Natural killer cell treated with Interleukin-12 subunit alpha and Interleukin-12 subunit beta and Interleukin-15 and Interleukin-18, amount 100 ng/mL, for 72 hours (primary cell): Measurements from ENCODE around the gene LIPG. TPM values are rescaled to one million over a fixed set of nuclear protein-coding genes. Genes with fewer than 3 reads are reported as not detected.

Experiments used
- ATAC-seq, 2 donors: fragments of 150-1000 bp; cut with Tn5 transposase in 1 of 2; sonication (Bioruptor Pico), chemical (Tn5 transposase) in 1 of 2; 2 replicates each; pipeline ENCODE4 v1.10.0; 2021
- DNase-seq: peaks from one replicate; pipeline ENCODE4 v3.0.0; 2022; ENCODE audit warnings: low spot score
- H3K27ac Mint-ChIP-seq, 2 donors: 1 replicate in 1 of 2; 2 replicates in 1 of 2; pipeline ENCODE4 v1.8.0; 2022; ENCODE audit warnings: mixed read lengths in 2 of 2, mild to moderate bottlenecking in 1 of 2, moderate library complexity in 1 of 2
- H3K27me3 Mint-ChIP-seq, 2 donors: 1 replicate in 1 of 2; 2 replicates in 1 of 2; pipeline ENCODE4 v1.8.0; 2022; ENCODE audit warnings: mixed read lengths in 2 of 2
- H3K36me3 Mint-ChIP-seq: one replicate; pipeline ENCODE4 v1.8.0; 2022; ENCODE audit warnings: mixed read lengths
- H3K4me1 Mint-ChIP-seq, 2 donors: 1 replicate in 1 of 2; 2 replicates in 1 of 2; pipeline ENCODE4 v1.8.0; 2022; ENCODE audit warnings: low read depth in 2 of 2, mixed read lengths in 2 of 2, mild to moderate bottlenecking in 1 of 2
- H3K4me3 Mint-ChIP-seq: one replicate; pipeline ENCODE4 v1.8.0; 2022; ENCODE audit warnings: mixed read lengths
- H3K9me3 Mint-ChIP-seq: 2 replicates; pipeline ENCODE4 v1.8.0; 2022; ENCODE audit warnings: mixed read lengths
- total RNA-seq, 2 donors: library from RNA; stranded (reverse); gene quantifications; one replicate each; pipeline ENCODE4 v1.2.3, GENCODE V29; 2022

Gene LIPG
- total RNA-seq, 2 donors from 2014 or later = 0.19 TPM; not detected in 1

DNA sequence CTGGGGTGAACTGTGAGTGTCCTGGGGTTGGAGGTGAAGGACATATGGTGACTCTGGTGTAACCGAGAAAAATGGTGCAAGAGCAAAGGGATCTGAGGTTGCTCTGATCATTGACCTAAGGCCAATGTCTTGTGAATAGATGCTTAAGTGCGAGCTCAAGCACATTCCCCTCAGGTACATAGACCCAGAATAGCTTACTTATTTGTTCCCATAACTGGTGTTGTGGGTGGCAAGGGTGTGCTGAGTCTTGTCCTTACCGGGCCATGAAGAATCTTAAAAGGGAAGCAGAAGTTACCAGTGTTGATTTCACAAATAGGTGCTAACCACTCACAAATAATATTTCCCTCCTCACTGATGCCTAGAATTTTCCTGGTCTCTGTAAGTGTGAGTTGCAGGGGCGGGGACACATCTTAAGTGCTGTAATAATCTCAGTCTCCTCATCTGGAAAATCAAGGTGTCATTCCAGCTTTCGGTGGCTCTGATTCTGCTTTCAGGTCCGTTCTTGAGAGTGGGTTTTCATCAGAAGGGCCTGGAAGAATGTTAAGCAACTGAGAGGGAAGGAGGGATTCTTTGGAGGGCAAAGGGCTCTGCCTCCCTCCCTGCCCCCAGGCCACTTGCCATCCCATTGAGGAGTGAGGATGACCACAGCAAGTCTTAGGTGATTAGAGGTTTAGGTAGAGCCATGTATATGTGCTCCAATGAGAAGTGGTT, 54.9 kb downstream of the LIPG start:
- peaks cover 4 to 5% of the 10 kb centered on the region in 2 donors for H3K4me1 Mint-ChIP-seq
- no peak overlapping the region for H3K4me3 Mint-ChIP-seq
- H3K36me3 Mint-ChIP-seq = no peaks in the 10 kb centered on the region
- peak in 1 of 2 donors; percentile 4 for ATAC-seq
- H3K27ac Mint-ChIP-seq = no peak overlapping the region
- no peaks in the 10 kb centered on the region for H3K9me3 Mint-ChIP-seq
- DNase-seq = no peak
- peaks cover 16 to 17% of the 10 kb centered on the region in 2 donors for H3K27me3 Mint-ChIP-seq

DNA sequence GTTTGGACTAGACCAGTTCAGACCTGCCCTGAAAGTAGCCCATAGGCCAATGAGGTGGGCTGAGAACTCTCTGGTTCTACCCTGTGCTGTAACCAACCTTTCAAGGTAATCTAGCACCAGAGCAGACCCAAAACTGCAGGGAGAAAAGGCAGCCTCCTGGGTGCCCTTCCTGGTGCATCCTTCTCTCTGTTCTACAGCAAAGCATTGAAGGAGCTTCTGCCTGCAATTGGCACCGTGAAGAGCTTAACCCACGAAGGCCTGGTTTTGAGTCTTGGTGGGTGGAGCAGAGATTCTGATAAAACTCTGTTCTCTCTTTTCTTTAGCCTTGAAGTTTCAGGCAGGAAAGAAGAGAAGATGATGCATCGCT, 55.5 kb downstream of the LIPG start:
- Mint-ChIP-seq H3K27ac (no peak overlapping the region), H3K4me3 (no peak overlapping the region), H3K4me1 (peaks cover 4 to 5% of the 10 kb centered on the region in 2 donors), H3K36me3 (no peaks in the 10 kb centered on the region), H3K9me3 (no peaks in the 10 kb centered on the region), H3K27me3 (peaks cover 18 to 20% of the 10 kb centered on the region in 2 donors)
- no peak for ATAC-seq
- DNase-seq = no peak

DNA sequence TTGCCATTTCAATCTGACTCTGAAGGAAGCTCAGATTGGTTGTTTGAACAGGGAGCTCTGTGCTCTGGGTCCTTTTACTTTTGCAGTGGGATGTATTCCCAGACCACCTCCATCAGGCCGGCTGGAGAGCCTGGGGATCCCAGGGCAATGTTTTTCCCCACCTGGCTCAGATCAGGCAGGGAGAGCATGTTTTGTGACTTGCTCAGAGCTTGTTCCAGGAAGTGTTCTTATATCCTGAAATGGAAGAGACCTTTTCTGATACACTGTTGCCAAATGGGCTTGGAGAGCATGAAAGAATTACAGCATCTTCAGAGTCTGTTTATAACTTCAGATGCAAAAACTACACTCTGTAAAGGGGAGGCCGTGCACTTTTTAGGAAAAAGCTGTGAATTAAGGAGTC, 56.0 kb downstream of the LIPG start:
- Mint-ChIP-seq H3K9me3 (no peaks in the 10 kb centered on the region), H3K36me3 (no peaks in the 10 kb centered on the region), H3K27ac (no peak overlapping the region), H3K4me3 (no peak overlapping the region), H3K4me1 (peaks cover 4 to 5% of the 10 kb centered on the region in 2 donors), H3K27me3 (peaks cover 20 to 25% of the 10 kb centered on the region in 2 donors)
- ATAC-seq (no peak), DNase-seq (no peak)

DNA sequence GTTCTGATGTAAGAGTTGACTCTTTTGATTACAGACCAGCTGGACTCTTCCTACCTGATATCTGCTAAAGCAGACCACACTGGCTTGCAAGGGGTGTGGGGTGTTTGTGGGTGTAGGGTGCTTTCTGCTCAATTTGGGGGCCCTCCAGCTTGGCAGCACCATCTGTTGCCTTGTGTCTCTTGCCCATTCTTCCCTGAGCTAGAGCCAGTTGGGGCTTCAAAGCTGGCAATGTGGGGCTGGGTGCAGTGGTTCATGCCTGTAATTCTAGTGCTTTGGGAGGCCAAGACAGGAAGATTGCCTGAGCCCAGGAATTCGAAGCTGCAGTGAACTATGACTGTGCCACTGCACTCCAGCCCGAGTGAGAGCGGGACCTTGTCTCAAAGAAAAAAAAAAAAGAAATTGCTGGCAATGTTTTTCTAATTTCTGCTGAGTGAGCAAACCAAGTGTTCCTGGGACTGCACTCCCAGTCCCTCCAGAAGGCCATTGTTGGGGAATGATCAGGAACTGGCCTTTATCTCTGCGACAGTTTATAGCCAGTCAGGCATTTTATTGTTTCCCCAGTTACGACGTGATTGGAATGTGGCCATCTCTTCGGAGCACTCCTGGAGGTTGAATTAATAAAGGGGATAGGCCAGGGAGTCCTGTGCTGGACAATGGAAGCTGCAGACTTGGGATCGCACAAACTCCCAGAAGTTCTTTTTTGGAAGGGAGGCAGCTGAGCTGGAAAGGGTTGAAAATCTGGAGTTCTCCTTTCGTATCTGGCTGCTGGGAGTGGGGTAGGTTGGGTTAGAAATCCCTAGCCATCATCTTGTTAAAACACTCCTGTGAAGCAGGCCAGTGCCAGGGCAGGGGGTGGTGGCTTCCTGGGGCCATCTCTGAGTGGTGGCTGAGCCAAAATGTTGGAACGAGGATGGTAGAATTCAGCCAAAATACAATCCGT, 57.2 kb downstream of the LIPG start:
- Mint-ChIP-seq H3K27me3 (peaks cover 19 to 22% of the 10 kb centered on the region in 2 donors), H3K27ac (no peak overlapping the region), H3K36me3 (no peaks in the 10 kb centered on the region), H3K9me3 (no peaks in the 10 kb centered on the region), H3K4me3 (no peak overlapping the region), H3K4me1 (peaks cover 4 to 5% of the 10 kb centered on the region in 2 donors)
- DNase-seq (no peak), ATAC-seq (no peak)

DNA sequence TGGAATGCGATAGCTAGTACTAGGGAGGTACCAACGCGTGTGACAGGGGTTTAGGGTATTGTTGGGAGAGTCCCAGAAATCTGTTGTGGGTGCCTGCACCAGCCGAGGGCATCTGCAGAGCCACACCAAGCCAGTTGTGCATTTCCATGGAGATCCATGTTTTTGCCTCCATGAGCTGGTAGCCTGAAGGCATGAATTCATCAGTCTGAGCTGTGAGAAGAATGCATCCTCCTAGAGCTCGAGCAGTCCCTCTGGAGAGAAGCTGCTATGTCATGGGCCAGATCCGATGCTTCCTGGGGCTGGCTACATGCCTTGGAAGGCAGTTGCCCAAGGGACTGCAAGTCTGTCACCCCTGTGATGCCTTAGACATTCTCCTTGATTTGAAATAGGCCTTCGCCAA, 57.9 kb downstream of the LIPG start:
- Mint-ChIP-seq H3K4me1 (peaks cover 4 to 5% of the 10 kb centered on the region in 2 donors), H3K9me3 (no peaks in the 10 kb centered on the region), H3K27ac (no peak overlapping the region), H3K36me3 (no peaks in the 10 kb centered on the region), H3K27me3 (peaks cover 19 to 20% of the 10 kb centered on the region in 2 donors), H3K4me3 (no peak overlapping the region)
- DNase-seq = no peak
- ATAC-seq = no peak

DNA sequence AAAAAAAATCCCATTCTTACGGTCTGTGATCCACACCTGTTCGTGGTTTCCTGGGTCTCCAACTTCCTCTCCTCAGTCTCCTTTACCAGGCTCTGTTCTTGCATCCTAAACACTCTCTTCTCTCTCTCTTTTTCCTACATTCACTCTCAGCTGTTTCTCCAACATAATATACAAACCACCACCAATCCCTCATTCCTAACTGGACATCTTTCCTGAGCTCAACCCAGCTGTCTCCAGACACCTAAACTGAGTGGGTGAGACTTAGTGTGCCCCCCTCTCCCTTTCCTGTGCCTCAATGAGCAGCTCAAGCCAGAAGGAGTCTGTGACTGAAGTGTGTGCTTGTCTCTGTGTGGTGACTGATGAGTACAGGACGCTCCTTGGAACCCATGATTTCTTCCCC, 59.4 kb downstream of the LIPG start:
- Mint-ChIP-seq H3K27ac (no peak overlapping the region), H3K4me1 (peaks cover 4 to 5% of the 10 kb centered on the region in 2 donors), H3K36me3 (no peaks in the 10 kb centered on the region), H3K4me3 (no peak overlapping the region), H3K9me3 (no peaks in the 10 kb centered on the region), H3K27me3 (peaks cover 19 to 20% of the 10 kb centered on the region in 2 donors)
- ATAC-seq (no peak), DNase-seq (no peak)

DNA sequence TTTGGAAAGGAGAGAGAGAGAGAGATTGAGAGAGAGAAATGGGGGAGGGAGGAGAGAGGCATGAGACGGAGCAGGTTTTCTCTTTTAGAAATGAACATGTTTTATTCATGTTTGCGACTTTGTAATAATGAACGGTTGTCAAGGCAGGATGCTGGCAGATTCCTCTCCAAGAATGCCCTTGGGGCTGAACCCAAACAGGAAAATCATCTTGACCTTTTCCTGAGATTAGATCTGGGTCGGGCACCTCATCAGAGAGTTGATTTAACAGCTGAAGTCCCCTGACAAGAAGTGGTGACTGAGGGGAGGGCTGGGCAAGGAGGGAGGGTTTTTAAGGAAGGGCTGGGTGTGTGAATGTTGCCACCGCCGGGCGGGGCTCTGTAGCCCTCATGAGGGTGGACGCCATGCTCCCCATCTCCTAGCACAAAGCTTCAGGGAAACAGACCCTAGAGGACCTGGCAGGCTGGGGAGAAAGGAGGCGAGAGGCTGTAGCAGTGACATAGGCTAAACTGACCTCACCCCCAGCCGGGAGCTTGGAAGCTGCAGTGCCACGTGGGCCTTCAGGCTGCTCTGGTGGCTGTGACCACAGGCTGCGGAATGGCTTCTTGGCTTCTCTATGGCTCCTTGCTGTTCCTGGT, 60.0 kb downstream of the LIPG start:
- no peak for DNase-seq
- Mint-ChIP-seq H3K9me3 (no peaks in the 10 kb centered on the region), H3K4me3 (no peak overlapping the region), H3K27ac (no peak overlapping the region), H3K36me3 (no peaks in the 10 kb centered on the region), H3K27me3 (peaks cover 19 to 20% of the 10 kb centered on the region in 2 donors), H3K4me1 (peaks cover 4 to 5% of the 10 kb centered on the region in 2 donors)
- no peak for ATAC-seq

DNA sequence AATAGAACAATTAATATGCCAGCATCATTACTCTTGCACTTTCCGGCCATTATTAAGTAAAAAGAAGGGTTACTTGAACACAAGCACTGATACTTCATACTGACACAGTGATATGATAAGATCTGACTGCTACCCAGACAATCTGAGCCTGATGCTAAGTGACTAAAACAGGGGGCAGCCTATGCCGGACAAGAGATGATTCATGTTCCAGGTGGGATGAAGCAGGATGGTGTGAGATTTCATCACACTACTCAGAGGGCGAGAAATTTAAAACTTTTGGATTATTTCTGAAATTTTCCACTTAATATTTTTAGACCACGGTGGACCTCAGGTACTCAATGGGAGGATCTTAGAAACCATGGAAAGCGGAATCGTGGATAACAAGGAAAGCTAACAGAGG, 61.7 kb downstream of the LIPG start:
- DNase-seq = no peak
- Mint-ChIP-seq H3K9me3 (no peaks in the 10 kb centered on the region), H3K4me3 (no peak overlapping the region), H3K27me3 (peaks cover 19 to 20% of the 10 kb centered on the region in 2 donors), H3K4me1 (peaks cover 5 to 8% of the 10 kb centered on the region in 2 donors), H3K27ac (no peak overlapping the region), H3K36me3 (no peaks in the 10 kb centered on the region)
- no peak for ATAC-seq

DNA sequence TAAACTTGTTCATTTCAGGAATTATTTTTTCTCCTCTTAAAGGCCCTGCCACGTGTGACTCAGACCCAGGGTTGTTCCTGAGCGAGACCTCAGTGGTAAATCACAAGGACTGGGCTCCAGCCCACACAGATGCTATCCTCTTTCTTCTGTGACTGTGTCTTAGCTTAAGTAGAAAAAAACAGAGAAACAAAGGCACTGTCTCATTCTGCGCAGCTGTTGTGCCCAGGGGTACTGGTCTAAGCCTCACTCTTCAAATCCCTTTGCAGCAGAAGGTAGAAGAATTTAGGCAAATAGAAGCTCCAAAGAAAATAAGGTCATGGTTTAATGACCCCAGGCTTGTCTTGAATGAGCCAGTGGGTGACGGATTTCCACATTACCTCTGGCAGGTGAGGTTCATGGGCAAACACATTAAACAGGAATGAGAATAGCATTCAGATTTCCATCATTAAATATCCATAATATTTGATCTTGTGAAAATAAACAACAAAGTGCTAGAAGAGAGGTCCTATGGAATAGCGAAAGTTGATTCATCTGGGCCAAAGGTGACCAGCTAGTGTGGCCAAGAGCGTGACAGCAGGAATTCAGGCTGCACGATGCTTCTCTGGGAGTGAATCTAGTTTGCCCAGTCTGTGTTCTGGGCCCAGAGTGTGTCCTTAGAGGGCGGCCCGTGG, 63.3 kb downstream of the LIPG start:
- Mint-ChIP-seq H3K4me3 (no peak overlapping the region), H3K27ac (no peak overlapping the region), H3K36me3 (no peaks in the 10 kb centered on the region), H3K4me1 (peaks cover 5 to 8% of the 10 kb centered on the region in 2 donors), H3K9me3 (no peaks in the 10 kb centered on the region), H3K27me3 (peaks cover 19 to 20% of the 10 kb centered on the region in 2 donors)
- ATAC-seq (no peak), DNase-seq (no peak)

DNA sequence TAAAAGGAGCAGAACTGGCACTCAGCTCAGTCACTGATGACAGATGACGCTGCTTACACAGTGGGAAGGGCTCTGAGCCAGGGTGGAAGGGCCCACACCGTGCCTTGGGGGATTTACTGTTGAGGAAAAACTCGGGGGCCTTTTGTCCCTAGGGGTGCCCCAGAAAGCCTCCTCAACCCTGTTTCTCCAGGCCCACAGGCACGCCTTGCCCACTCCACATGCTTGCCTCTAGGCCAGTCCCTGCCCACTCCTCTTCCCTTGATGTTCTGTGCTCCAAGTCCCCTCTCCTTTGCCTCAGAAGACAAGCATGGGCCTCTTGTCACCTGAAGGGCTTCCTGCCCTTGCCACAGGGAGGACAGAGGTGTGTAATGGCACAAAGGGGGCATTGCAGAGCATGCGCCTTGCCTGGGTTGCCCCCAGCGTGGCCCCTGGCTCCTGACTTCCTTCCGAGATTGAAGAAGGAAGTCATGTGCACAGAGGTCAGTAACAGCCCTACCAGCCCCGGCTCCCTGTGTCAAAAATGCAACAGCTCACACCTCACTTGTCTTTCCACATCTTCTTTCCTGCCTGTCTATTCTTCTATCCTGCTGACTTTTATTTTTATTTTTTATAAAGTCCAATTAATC, 65.1 kb downstream of the LIPG start:
- Mint-ChIP-seq H3K36me3 (no peaks in the 10 kb centered on the region), H3K27ac (no peak overlapping the region), H3K27me3 (peaks cover 10 to 14% of the 10 kb centered on the region in 2 donors), H3K4me3 (no peak overlapping the region), H3K9me3 (no peaks in the 10 kb centered on the region), H3K4me1 (peaks cover 0 to 4% of the 10 kb centered on the region in 2 donors)
- DNase-seq (no peak), ATAC-seq (no peak)

DNA sequence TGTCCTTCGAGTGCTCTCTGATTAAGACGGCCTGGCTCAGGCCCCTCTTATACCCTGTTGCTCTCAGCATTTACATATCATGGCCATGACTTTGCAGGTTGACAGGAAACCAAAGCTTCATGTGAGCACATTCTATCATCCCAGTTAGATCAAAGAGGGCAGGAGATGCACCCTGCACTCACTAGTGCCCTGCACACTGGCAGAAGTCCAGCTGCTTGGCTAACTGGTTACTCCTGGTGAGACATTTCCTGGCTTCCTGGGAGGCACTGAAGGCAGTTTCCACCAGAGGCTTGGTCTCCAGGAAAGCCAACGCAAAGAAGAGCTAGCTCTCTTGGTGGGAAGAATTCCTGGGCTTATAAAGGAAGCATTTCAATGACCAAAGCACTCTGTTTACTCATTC, 66.3 kb downstream of the LIPG start:
- Mint-ChIP-seq H3K27me3 (peaks cover 3 to 7% of the 10 kb centered on the region in 2 donors), H3K36me3 (no peaks in the 10 kb centered on the region), H3K4me1 (peaks cover 0 to 4% of the 10 kb centered on the region in 2 donors), H3K27ac (no peak overlapping the region), H3K4me3 (no peak overlapping the region), H3K9me3 (no peaks in the 10 kb centered on the region)
- no peak for DNase-seq
- ATAC-seq = no peak

DNA sequence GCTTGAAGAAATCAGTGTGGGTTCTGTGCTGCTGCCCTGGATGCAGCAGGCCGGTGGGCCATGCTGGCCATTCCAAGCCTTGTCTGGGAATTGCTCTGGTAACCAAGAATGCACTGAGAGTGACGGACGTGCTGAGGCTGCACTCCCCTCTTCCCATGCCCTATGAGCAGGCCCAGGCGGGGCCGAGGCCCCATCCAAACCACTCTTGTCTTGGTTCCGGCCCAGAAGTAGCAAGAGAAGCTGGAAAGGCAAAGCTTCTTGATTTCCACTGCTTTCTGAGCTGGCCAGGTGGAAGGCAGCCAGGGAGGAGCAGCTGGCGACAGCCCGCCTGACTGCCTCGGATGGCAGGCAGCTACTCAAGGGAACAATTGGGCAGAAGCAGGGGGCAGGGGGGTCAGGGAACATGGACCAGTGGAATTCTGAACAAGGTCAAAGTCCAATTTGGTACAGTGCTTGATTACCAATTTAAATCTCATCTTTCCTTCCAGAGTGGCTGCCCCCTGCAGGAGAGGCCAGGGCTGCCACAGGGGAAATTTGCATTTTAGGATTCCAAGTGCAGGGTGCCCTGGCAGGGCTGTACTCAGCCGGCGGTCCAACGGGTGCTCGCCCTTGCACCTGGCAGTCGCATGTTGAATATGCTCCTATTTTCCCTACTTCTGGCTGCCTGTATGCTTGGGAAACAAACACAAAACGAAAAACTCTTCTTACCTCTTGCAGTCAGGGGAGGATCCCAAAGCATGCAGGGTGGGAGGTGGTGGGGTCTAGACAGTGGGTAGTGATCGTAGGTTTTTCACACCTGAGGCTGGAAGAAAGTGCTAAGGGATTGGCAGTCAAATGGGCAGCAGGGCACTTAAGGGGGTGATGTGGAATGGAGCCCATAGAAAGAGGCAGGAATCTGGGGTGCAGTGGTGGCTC, 67.3 kb downstream of the LIPG start:
- H3K4me3 Mint-ChIP-seq = no peak overlapping the region
- ATAC-seq = peak in 1 of 2 donors; percentile 21
- no peak for DNase-seq
- peaks cover 10 to 11% of the 10 kb centered on the region in 2 donors for H3K27me3 Mint-ChIP-seq
- H3K27ac Mint-ChIP-seq = no peak overlapping the region
- peaks cover 0 to 4% of the 10 kb centered on the region in 2 donors for H3K4me1 Mint-ChIP-seq
- no peaks in the 10 kb centered on the region for H3K9me3 Mint-ChIP-seq
- H3K36me3 Mint-ChIP-seq = no peaks in the 10 kb centered on the region
